GM12878 (cell line): Measurements from ENCODE around the gene PIGBOS1. TPM values are rescaled to one million over a fixed set of nuclear protein-coding genes. Genes with fewer than 3 reads are reported as not detected.

Experiments
- EGR1 ChIP-seq, 2 experiments: IDR thresholded peaks; 1 replicate in 1 of 2; 2 replicates in 1 of 2; pipeline ENCODE4 v1.6.1; 2011 to 2012; ENCODE audit warnings: low read depth in 2 of 2, low read length in 2 of 2, borderline replicate concordance in 1 of 2, mild to moderate bottlenecking in 1 of 2, moderate library complexity in 1 of 2
- IKZF1 ChIP-seq: fragments of 450-650 bp; conservative IDR thresholded peaks from 2 replicates; pipeline ENCODE4 v1.6.1; 2017; ENCODE audit warnings: antibody characterized with exemption, mild to moderate bottlenecking
- JUNB ChIP-seq: IDR thresholded peaks from 2 replicates; pipeline ENCODE4 v1.6.1; 2016; ENCODE audit warnings: antibody characterized with exemption, mild to moderate bottlenecking
- KDM1A ChIP-seq: fragments of 200-600 bp; sonication (generic); IDR thresholded peaks from 2 replicates; pipeline ENCODE4 v1.6.1; 2016; ENCODE audit warnings: borderline replicate concordance
- MEF2A ChIP-seq: IDR thresholded peaks from 2 replicates; pipeline ENCODE4 v1.6.1; 2011; ENCODE audit warnings: low read depth, mild to moderate bottlenecking, low read length, moderate library complexity; ENCODE audit not compliant: insufficient read depth
- MEF2B ChIP-seq: fragments of 450-650 bp; IDR thresholded peaks from 2 replicates; pipeline ENCODE4 v1.6.1; 2018; ENCODE audit warnings: mild to moderate bottlenecking, moderate library complexity; ENCODE audit not compliant: partially characterized antibody, poor library complexity, severe bottlenecking
- MYB ChIP-seq: fragments of 150-350 bp; IDR thresholded peaks from 2 replicates; pipeline ENCODE4 v1.6.1; 2014; ENCODE audit warnings: mild to moderate bottlenecking, low read depth, low read length, borderline replicate concordance
- NFIC ChIP-seq: IDR thresholded peaks from 2 replicates; pipeline ENCODE4 v1.6.1; 2012; ENCODE audit warnings: low read depth, mild to moderate bottlenecking, inconsistent platforms, low read length, moderate library complexity
- POLR2AphosphoS2 ChIP-seq: IDR thresholded peaks from 2 replicates; pipeline ENCODE4 v1.6.1; 2011; ENCODE audit warnings: low read depth, mild to moderate bottlenecking, low read length, improper control_type of control experiment, moderate library complexity
- POLR2AphosphoS5 ChIP-seq: IDR thresholded peaks from 2 replicates; pipeline ENCODE4 v1.6.1; 2011; ENCODE audit warnings: mild to moderate bottlenecking, low read length, inconsistent platforms
- POU2F2 ChIP-seq: IDR thresholded peaks from 3 replicates; pipeline ENCODE4 v1.6.1; 2011; ENCODE audit warnings: low read depth, mild to moderate bottlenecking, low read length, borderline replicate concordance
- RFX5 ChIP-seq: IDR thresholded peaks from 2 replicates; pipeline ENCODE4 v1.6.1; 2011; ENCODE audit warnings: low read depth, low read length, improper control_type of control experiment
- SMAD5 ChIP-seq: IDR thresholded peaks from 2 replicates; pipeline ENCODE4 v1.6.1; 2016; ENCODE audit warnings: antibody characterized with exemption, low read depth
- SUPT20H ChIP-seq: IDR thresholded peaks from 2 replicates; pipeline ENCODE4 v1.6.1; 2011; ENCODE audit warnings: low read depth, mild to moderate bottlenecking, low read length, moderate library complexity, borderline replicate concordance; ENCODE audit not compliant: control insufficient read depth
- ZNF207 ChIP-seq: fragments of 450-650 bp; IDR thresholded peaks from 2 replicates; pipeline ENCODE4 v1.6.1; 2014; ENCODE audit warnings: antibody characterized with exemption, mild to moderate bottlenecking, borderline replicate concordance
- polyA plus RNA-seq, 11 experiments: library from polyadenylated mRNA; depleted of rRNA in 4 of 11; unstranded in 6 of 11; stranded (reverse) in 5 of 11; fragments of >200 nt; fragmentation: Nextera tagmentation in 4 of 11; fragmentation: Illumina TruSeq in 1 of 11; extraction: Ambion mirVana in 4 of 11; extraction: Trizol in 1 of 11; gene quantifications; 1 replicate in 1 of 11; 2 replicates in 10 of 11; pipeline versions ENCODE4 v1.2.1 to v1.2.3, GENCODE V29; 2011 to 2016; ENCODE audit warnings: inconsistent platforms in 2 of 11, missing spikeins in 2 of 11, low read depth in 1 of 11
- total RNA-seq, 4 experiments: library from RNA; depleted of rRNA in 3 of 4; stranded (reverse); fragments of >200 nt in 3 of 4; fragmentation: Illumina TruSeq in 1 of 4; extraction: Trizol in 1 of 4; gene quantifications; 2 replicates each; pipeline versions ENCODE4 v1.2.1 to v1.2.3, GENCODE V29; 2013 to 2021
- TF ChIP-seq, protein P1 (sequence below): IDR thresholded peaks from 2 replicates; pipeline ENCODE4 v1.6.1; 2012; ENCODE audit warnings: low read depth, low read length, improper control_type of control experiment
- TF ChIP-seq, protein P2 (sequence below): IDR thresholded peaks from 2 replicates; pipeline ENCODE4 v1.6.1; 2012; ENCODE audit warnings: improper control_type of control experiment, low read depth, low read length; ENCODE audit not compliant: insufficient replicate concordance
- TF ChIP-seq, protein P3 (sequence below): fragments of 450-650 bp; IDR thresholded peaks from 2 replicates; pipeline ENCODE4 v1.6.1; 2016; ENCODE audit warnings: mild to moderate bottlenecking
- TF ChIP-seq, protein P4 (sequence below): fragments of 450-650 bp; IDR thresholded peaks from 2 replicates; pipeline ENCODE4 v1.6.1; 2018; ENCODE audit warnings: mild to moderate bottlenecking, low read depth, moderate library complexity; ENCODE audit not compliant: partially characterized antibody

PIGBOS1 gene
- total and polyA plus RNA-seq, 10 of the 15 experiments (the other 5 are each of a cell fraction or from before 2014, with no cell fraction given), result 7.1 to 24.7 (median 10.2) TPM

DNA sequence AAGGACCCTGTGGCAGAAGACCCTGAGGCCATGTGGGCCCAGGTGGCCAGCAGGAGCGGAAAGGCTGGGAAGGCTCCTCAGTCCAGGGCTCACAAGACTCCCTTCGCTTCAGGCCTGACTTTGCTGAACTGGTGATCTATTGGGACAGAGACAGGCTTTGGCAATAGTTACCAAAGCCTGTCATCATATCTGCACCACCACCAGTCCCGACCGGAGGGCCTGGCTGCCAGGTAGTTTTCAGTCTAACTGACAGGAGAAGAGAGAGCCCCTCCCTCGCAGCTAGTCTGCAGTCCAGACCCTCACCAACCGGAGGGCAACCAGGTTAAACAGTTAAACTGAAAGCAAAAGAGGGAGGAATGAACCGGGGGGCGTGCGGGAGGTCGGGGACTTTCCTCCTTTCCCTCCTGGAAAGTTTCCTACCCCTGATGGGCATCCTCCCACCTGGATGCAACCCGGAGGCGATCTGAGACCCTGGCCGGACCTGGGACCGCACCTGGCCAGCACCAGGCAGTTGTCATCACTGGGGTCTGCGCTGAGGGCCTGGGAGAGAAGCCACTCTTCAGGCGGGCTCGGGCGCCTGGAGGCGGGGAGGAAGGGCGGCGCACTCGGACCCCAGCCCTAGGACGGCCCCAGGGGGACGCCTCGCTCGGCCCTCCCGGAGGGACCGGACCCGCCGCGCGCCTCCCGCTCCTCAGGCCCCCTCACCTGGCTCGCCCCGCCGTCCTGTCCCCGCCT is 29.7 kb downstream of the PIGBOS1 start (continued):
- TF ChIP-seq, protein P1, sequence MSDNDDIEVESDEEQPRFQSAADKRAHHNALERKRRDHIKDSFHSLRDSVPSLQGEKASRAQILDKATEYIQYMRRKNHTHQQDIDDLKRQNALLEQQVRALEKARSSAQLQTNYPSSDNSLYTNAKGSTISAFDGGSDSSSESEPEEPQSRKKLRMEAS, result no peak
- TF ChIP-seq EGR1 (IDR thresholded peaks at IDR 0.05; ENCODE audit: borderline replicate concordance in 1 of 2, low read depth in 2 of 2, low read length in 2 of 2) (0 out of 3 replicates have a peak, but pooled peaks of 1 of the 2 experiments have one; percentile 5), JUNB (no peak), MYB (no peak), IKZF1 (no peak), SUPT20H (no peak), SMAD5 (0 out of 2 replicates have a peak, but pooled peaks have one; percentile 27), RFX5 (no peak), POLR2AphosphoS5 (peak; percentile 2; the same call in 1 of the 2 replicates), MEF2B (no peak), KDM1A (no peak), NFIC (no peak), POU2F2 (no peak), POLR2AphosphoS2 (no peak), MEF2A (no peak), ZNF207 (peak; percentile 45; the same call in 1 of the 2 replicates)
- TF ChIP-seq, protein P2, sequence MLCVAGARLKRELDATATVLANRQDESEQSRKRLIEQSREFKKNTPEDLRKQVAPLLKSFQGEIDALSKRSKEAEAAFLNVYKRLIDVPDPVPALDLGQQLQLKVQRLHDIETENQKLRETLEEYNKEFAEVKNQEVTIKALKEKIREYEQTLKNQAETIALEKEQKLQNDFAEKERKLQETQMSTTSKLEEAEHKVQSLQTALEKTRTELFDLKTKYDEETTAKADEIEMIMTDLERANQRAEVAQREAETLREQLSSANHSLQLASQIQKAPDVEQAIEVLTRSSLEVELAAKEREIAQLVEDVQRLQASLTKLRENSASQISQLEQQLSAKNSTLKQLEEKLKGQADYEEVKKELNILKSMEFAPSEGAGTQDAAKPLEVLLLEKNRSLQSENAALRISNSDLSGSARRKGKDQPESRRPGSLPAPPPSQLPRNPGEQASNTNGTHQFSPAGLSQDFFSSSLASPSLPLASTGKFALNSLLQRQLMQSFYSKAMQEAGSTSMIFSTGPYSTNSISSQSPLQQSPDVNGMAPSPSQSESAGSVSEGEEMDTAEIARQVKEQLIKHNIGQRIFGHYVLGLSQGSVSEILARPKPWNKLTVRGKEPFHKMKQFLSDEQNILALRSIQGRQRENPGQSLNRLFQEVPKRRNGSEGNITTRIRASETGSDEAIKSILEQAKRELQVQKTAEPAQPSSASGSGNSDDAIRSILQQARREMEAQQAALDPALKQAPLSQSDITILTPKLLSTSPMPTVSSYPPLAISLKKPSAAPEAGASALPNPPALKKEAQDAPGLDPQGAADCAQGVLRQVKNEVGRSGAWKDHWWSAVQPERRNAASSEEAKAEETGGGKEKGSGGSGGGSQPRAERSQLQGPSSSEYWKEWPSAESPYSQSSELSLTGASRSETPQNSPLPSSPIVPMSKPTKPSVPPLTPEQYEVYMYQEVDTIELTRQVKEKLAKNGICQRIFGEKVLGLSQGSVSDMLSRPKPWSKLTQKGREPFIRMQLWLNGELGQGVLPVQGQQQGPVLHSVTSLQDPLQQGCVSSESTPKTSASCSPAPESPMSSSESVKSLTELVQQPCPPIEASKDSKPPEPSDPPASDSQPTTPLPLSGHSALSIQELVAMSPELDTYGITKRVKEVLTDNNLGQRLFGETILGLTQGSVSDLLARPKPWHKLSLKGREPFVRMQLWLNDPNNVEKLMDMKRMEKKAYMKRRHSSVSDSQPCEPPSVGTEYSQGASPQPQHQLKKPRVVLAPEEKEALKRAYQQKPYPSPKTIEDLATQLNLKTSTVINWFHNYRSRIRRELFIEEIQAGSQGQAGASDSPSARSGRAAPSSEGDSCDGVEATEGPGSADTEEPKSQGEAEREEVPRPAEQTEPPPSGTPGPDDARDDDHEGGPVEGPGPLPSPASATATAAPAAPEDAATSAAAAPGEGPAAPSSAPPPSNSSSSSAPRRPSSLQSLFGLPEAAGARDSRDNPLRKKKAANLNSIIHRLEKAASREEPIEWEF, result no peak
- TF ChIP-seq, protein P3, sequence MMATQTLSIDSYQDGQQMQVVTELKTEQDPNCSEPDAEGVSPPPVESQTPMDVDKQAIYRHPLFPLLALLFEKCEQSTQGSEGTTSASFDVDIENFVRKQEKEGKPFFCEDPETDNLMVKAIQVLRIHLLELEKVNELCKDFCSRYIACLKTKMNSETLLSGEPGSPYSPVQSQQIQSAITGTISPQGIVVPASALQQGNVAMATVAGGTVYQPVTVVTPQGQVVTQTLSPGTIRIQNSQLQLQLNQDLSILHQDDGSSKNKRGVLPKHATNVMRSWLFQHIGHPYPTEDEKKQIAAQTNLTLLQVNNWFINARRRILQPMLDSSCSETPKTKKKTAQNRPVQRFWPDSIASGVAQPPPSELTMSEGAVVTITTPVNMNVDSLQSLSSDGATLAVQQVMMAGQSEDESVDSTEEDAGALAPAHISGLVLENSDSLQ, result peak; percentile 28; the same call in 1 of the 2 replicates
- TF ChIP-seq, protein P4, sequence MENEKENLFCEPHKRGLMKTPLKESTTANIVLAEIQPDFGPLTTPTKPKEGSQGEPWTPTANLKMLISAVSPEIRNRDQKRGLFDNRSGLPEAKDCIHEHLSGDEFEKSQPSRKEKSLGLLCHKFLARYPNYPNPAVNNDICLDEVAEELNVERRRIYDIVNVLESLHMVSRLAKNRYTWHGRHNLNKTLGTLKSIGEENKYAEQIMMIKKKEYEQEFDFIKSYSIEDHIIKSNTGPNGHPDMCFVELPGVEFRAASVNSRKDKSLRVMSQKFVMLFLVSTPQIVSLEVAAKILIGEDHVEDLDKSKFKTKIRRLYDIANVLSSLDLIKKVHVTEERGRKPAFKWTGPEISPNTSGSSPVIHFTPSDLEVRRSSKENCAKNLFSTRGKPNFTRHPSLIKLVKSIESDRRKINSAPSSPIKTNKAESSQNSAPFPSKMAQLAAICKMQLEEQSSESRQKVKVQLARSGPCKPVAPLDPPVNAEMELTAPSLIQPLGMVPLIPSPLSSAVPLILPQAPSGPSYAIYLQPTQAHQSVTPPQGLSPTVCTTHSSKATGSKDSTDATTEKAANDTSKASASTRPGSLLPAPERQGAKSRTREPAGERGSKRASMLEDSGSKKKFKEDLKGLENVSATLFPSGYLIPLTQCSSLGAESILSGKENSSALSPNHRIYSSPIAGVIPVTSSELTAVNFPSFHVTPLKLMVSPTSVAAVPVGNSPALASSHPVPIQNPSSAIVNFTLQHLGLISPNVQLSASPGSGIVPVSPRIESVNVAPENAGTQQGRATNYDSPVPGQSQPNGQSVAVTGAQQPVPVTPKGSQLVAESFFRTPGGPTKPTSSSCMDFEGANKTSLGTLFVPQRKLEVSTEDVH, result no peak
